ENCODE results near the gene RGS6.
A peak's percentile ranks its signal among the peaks of the same experiment; 100 is the strongest.
"Not testable (repeated sequence)": the region's sequence is repeated elsewhere in the genome, so short reads cannot be mapped to it uniquely, and the experiment has no call there.

RGS6 gene

GRCh38 chr14:72471346-72471745 lies 539.1 kb downstream of the RGS6 start:
- DNase-seq: no peak

GRCh38 chr14:72472845-72473244 lies 540.6 kb downstream of the RGS6 start:
- DNase-seq: no peak

- DNase-seq: peak; percentile 46
Observed at GRCh38 chr14:72476657-72477499, 544.6 kb downstream of the RGS6 start.

- not testable (repeated sequence) for DNase-seq
Observed at GRCh38 chr14:72477578-72477977, 545.3 kb downstream of the RGS6 start.

GRCh38 chr14:72478471-72478893 lies 546.3 kb downstream of the RGS6 start:
- no peak for DNase-seq

DNA sequence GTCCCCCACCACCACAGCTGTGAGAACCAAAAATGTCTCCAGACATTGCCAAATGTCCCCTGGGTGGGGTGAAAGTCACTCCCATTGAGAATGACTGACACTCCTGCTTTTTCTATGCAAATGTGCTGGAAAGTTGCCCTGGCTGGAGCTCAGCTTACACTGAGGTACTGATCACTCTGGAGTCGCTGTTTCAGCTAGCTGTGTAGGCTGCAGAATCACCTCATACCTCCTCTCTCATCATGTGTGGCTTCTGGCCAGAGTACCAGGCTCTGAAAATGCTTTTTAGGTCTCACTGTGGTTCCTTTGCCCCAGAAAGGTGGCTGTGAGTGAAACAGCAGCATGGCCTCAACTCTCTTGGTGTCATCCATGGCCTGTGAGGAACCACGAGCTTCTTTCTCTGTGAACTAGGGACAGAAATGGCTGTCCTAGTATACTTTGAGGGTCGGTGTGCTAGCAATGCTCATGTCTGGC lies 547.3 kb downstream of the RGS6 start:
- DNase-seq: no peak

DNA sequence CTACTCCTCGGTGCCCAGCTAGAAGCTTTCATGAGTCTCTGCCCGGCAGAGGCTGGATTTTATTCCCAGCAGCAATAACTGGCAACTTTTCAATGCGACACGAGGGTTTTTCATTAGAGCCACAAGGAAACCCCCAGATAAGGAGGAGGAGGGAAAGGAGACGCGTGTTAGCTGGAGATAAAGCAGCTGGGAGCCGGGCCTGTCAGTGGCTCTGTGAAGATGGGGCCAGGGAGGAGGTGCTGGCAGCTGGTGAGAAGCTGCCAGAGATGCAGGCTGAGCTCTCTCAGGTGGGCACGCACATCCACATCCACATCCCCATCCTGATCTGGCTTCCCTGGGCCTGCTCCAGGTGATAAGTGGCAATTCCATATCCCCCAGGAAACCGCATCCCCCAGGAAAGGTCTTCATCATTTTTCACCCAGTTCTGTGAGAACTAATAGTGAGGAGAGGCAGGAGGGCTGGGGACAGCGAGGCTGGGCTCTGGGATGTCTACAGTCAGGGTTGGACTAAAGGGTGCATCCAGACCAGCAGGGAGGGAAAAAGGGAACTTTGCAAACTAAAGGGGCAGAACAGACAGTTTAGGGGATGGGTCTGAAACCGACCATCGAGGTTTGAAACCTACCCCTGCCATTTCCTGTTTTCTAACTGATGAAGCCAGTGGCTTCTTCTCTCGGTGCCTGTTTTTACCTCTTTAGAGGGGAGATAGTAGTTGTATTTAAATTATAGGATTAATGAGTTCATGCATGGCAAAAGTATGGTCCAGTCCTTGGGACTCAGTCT lies 548.4 kb downstream of the RGS6 start:
- DNase-seq: no peak

DNA sequence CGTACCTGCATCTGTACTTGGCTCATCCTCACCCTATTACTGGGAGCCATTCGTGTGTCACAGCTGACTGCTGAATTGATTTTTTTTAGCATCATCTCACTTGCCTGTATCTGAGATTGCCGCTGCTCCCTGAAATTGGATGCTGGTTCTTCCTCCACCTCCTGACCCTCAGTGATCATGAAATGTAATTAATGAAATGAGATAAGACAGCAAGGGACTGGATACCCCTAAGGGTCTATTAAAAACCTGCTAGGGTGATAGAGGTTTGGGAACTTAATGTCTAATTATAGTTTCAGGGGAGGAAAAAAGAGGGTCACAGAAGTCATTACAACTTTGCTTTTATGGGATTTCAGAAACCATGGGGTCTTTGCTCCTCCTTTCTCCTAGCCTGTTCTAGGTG lies 551.1 kb downstream of the RGS6 start:
- DNase-seq: no peak

DNA sequence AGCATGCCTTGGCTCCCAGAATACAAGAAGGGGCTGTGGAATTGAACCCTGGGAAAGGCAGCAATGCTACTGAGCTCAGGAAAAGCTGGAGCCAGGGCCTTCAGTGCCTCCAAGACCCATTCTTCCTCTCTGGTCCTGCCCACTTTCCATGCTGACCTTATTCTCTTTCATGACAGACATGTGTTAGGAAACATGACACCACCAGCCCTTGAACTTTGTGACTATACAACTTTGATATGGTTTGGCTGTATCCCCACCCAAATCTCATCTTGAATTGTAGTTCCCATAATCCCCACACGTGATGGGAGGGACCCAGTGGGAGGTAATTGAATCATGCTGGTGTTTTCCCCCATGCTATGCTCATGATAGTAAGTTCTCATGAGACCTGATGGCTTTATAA lies 553.5 kb downstream of the RGS6 start:
- no peak for DNase-seq

DNA sequence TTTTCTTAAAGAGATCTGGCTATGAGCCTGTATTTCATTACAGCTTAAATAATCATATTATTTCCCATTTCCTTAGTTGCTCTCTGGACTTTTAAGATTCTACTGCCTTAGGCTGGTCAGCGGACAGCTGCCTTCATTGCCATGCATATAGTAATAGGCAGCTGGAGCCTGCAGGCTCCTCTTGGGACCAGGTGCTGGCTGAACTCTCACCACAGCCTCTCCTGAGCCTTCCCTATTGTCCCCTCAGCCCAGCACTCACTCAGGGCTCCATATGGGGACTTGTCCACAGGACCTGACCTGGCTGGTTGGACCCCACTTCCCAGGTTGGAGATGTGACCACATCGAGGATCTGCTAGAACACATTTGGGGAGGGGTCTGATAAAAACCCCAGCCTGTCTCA lies 556.3 kb downstream of the RGS6 start:
- DNase-seq: no peak

- no peak for DNase-seq
Observed at GRCh38 chr14:72492196-72492595, 560.0 kb downstream of the RGS6 start.

DNA sequence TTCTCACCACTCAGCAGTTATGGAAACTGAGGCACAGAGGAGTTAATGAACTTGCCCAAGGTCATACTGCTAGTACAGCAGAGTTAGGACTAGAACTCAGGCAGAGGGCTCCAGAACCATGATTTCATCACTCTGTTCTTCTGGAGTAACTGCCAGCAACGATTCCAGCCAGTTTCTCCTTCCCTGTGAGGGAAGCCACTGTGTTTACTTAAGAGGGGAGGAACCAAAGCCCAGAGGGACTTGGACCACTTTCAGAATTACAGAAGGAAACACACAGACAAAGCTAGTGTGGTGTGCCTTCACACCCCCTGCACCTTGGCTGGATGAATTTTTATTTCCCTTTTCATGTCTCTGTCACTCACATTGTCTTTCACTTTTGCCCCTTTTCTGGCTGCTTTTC lies 563.4 kb downstream of the RGS6 start:
- no peak for DNase-seq

DNA sequence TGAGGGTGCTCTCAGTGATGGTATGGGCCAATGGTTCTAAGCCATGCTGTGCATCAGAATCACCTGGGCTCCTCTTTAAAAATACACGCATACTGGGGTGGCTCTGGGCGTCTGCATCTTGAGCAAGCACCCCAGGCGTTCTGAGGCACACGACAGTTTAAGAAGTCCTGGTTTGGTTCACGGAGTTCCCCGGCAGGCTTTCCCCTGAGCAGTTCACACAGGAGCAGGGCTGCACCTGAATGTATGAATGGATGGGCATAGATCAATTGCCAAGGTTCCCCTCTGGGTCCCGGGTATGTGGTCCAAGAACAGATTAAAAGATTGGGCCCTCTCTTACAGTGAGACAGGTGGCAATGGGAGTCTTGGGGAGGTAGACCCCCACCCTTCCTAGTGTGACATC lies 566.4 kb downstream of the RGS6 start:
- no peak for DNase-seq

- DNase-seq: no peak
Observed at GRCh38 chr14:72499746-72500145, 567.5 kb downstream of the RGS6 start.

GRCh38 chr14:72500234-72500838 lies 568.1 kb downstream of the RGS6 start:
- DNase-seq: no peak

- no peak for DNase-seq
Observed at GRCh38 chr14:72501439-72501838, 569.2 kb downstream of the RGS6 start.

- no peak for DNase-seq
Observed at GRCh38 chr14:72503271-72503670, 571.0 kb downstream of the RGS6 start.

GRCh38 chr14:72503696-72504368 lies 571.6 kb downstream of the RGS6 start:
- DNase-seq: no peak

DNA sequence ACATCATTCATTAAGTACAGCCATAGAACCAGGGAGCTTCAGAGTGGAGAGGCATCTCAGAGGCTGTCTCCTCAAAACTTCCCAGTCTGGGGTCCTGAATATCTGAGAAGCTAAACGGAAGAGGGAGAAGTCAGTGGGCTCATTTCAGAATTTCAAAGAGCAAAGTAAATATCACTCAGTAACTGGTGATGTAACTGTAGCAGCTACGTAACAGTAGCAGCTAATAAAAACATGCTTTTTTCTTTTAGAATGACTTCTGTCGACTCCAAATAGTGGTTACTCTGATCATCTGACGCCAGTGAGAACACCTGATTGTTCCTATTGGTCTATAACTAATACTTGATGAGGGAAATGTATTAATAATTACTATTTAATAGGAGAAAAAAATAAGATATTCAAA lies 578.3 kb downstream of the RGS6 start:
- no peak for DNase-seq

DNA sequence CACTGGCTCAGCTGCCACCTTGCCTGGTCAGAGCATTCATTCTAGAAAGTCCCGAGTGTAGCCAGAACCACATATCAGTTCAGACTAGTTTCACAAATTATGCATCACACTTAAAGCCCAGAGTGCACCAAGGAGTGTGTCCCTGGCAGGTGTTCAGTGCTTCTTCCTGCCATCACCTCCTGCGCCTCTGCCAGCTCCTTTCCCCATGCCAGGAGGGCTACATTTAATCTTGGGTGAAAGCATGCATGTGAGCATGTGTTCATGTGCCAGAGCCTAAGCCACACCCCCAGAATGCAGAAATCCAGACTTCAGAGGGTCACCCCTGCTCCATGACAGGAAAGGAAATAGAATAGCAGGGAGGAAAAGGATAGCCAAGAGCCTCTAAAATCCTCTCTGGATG lies 580.1 kb downstream of the RGS6 start:
- no peak for DNase-seq

DNA sequence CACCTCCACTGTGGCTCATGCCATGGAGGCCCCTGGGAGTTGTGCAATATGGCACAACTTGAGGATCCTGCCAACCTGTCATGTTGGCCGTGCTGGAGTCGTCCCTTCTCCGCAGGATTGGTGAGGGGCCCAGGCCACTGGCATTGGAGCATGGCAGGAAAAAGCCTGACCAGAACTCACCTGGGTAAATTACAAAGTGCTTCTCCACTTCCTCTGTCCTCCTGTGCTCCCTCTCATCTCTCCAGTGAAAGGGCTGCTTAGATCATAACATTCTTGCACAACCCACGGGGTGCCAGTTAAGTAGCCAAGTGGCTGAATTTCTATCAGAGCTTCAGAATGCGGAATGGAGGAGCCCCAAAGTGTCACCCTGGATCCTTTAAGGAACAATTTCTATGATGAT lies 580.7 kb downstream of the RGS6 start:
- no peak for DNase-seq

DNA sequence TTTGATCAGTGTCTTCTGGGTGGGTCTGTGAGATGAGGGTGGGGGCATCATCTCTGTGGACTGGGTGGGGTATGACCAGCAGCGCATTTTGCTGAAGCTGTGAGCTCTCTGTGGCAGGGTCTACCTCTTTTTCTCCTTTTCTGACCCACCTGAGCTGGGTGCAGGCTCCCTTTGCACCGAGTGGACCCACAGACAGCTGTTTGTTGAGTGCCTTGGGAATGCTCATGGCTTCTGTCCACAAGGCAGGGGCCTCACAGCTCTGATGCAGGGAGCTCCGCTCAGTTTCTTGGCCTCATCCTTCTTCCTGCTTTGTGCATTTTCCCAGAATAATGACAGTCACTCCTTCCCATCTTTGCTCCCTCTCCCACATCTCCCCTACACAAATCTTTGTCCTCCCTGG lies 581.1 kb downstream of the RGS6 start:
- no peak for DNase-seq

Data from CD4-positive, alpha-beta T cell treated with Interleukin-15 for 1 hour (primary cell).